ENCODE results near the gene RPTOR.
A peak's percentile ranks its signal among the peaks of the same experiment; 100 is the strongest.

The RPTOR gene

GRCh38 chr17:80992948-80993624 lies 448.4 kb downstream of the RPTOR start:
- no peak for DNase-seq (ENCODE audit: low read depth)
- H3K4me3 ChIP-seq (ENCODE audit: control insufficient read depth, low read depth, low read length): peak overlapping the region; percentile 52
- no peak for TF ChIP-seq CTCF (IDR thresholded peaks at IDR 0.05; ENCODE audit: control insufficient read depth, insufficient read depth, low read depth, low read length, missing control alignments)

- no peak for DNase-seq (ENCODE audit: low read depth)
- no peak overlapping the region for H3K4me3 ChIP-seq (ENCODE audit: control insufficient read depth, low read depth, low read length)
- TF ChIP-seq CTCF (IDR thresholded peaks at IDR 0.05; ENCODE audit: control insufficient read depth, insufficient read depth, low read depth, low read length, missing control alignments): no peak
These were observed 450.5 kb downstream of the RPTOR start for GRCh38 chr17:80995131-80995530.

- no peak for DNase-seq (ENCODE audit: low read depth)
- no peak for TF ChIP-seq CTCF (IDR thresholded peaks at IDR 0.05; ENCODE audit: control insufficient read depth, insufficient read depth, low read depth, low read length, missing control alignments)
- H3K4me3 ChIP-seq (ENCODE audit: control insufficient read depth, low read depth, low read length): no peak overlapping the region
These were observed 452.0 kb downstream of the RPTOR start for GRCh38 chr17:80996422-80997305.

- DNase-seq (ENCODE audit: low read depth): no peak
- no peak overlapping the region for H3K4me3 ChIP-seq (ENCODE audit: control insufficient read depth, low read depth, low read length)
- no peak for TF ChIP-seq CTCF (IDR thresholded peaks at IDR 0.05; ENCODE audit: control insufficient read depth, insufficient read depth, low read depth, low read length, missing control alignments)
These were observed 452.9 kb downstream of the RPTOR start for GRCh38 chr17:80997424-80998117.

GRCh38 chr17:80998118-80998747 lies 453.6 kb downstream of the RPTOR start:
- no peak for TF ChIP-seq CTCF (IDR thresholded peaks at IDR 0.05; ENCODE audit: control insufficient read depth, insufficient read depth, low read depth, low read length, missing control alignments)
- no peak for DNase-seq (ENCODE audit: low read depth)
- H3K4me3 ChIP-seq (ENCODE audit: control insufficient read depth, low read depth, low read length): no peak overlapping the region
